Prostate gland (tissue), 2 donors: ENCODE measurements around the gene FCGR3B. TPM values are rescaled to one million over a fixed set of nuclear protein-coding genes. Genes with fewer than 3 reads are reported as not detected.
"Not testable (repeated sequence)": the region's sequence is repeated elsewhere in the genome, so short reads cannot be mapped to it uniquely, and the experiment has no call there.

ENCODE experiments used
- DNase-seq: peaks from one replicate; pipeline ENCODE4 v3.0.0-alpha.2; 2019; ENCODE audit warnings: low spot score
- H3K27ac ChIP-seq, 2 donors: fragments of 200-600 bp; sonication (generic); 2 replicates each; pipeline ENCODE4 v1.5.1; 2017 to 2019
- H3K27me3 ChIP-seq: fragments of 200-600 bp; sonication (generic); replicated peaks from 2 replicates; pipeline ENCODE4 v1.5.1; 2019; ENCODE audit not compliant: insufficient read depth
- H3K36me3 ChIP-seq, 2 donors: fragments of 200-600 bp; sonication (generic); 1 replicate in 1 of 2; 2 replicates in 1 of 2; pipeline versions ENCODE4 v1.5.1 to v1.8.1; 2017 to 2019
- H3K4me1 ChIP-seq: fragments of 200-600 bp; sonication (generic); replicated peaks from 2 replicates; pipeline ENCODE4 v1.5.1; 2019
- H3K4me3 ChIP-seq, 2 donors: fragments of 200-600 bp; sonication (generic); 2 replicates each; pipeline ENCODE4 v1.5.1; 2017 to 2019
- H3K9me3 ChIP-seq: fragments of 200-600 bp; sonication (generic); 2 replicates; pipeline ENCODE4 v1.5.1; 2017
- POLR2AphosphoS5 ChIP-seq: sonication (generic); formaldehyde crosslinking; IDR thresholded peaks from one replicate; pipeline ENCODE4 v1.6.1; 2017; ENCODE audit warnings: antibody characterized with exemption
- WGBS: methylation state at CpG from one replicate; pipeline ENCODE4 v1.1.5; 2018; 5-methylcytosine and 5-hydroxymethylcytosine counted together
- intact Hi-C: fragments of 100-400 bp; cut with DNase I; formaldehyde crosslinking; loops from one replicate; pipeline ENCODE4 v1.14.2; 2022
- total RNA-seq, 2 donors: library from RNA; depleted of rRNA; stranded (reverse); fragments of >200 nt; gene quantifications; one replicate each; pipeline ENCODE4 v1.1.0, GENCODE V29; 2016

Gene FCGR3B
- total RNA-seq, 2 donors from 2014 or later, result 2.1 TPM; not detected in 1

DNA sequence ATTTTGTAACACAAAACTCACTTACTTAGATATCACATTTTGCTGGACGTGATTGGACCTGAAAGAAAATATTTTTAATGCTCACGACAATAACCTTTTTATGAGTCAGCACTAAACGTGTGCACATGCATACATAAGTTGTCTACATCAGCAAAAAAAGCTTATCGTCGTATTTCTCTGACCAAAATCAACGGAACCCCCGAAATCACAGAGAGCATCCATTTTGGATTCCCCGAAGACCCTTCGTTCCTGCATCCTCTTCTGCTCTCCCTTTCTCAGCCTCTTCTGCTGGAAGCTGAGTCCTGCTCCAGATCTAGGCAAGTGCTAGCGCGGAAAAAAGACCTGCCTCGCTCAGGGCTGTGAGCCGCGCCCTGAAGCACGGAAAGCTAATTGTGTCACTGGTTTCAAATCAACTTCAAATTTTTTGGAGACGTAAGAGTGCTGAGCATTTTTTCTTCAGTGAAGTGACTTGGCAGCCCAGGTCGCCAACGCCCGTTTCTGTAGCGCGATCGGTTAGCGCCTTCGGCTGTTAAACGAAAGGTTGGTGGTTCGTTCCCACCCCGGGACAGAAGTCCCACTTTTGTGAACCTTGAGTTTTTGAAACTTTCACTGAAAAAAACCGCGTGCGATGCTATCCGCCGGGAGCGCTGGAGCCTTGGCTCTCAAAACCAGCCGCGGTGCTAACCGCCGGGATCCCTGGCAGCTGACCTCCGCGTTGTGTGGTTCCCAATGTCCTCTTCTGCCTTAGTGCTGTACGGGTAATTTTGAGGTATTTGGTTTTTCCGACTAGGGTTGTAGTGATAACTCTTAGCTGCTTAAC, 9.6 kb downstream of the FCGR3B start:
- intact Hi-C loops, H3K27ac ChIP-seq, H3K27me3 ChIP-seq, H3K9me3 ChIP-seq, H3K4me1 ChIP-seq, H3K4me3 ChIP-seq, DNase-seq, H3K36me3 ChIP-seq: not testable (repeated sequence)
- 6% methylated on average over 41 of the region's 41 CpGs for WGBS

DNA sequence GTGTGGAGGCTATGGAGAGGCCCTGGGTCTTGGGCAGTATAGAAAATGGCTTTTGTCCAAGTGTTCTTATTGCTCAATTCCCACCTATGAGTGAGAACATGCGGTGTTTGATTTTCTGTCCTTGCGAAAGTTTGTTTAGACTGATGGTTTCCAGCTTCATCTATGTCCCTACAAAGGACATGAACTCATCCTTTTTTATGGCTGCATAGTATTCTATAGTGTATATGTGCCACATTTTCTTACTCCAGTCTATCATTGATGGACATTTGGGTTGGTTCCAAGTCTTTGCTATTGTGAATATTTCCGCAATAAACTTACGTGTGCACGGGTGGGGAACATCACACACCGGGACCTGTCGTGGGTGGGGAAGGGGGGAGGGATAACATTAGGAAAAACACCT, 10.6 kb downstream of the FCGR3B start:
- H3K27ac ChIP-seq, H3K4me3 ChIP-seq, H3K9me3 ChIP-seq, DNase-seq, intact Hi-C loops, H3K36me3 ChIP-seq, H3K4me1 ChIP-seq, H3K27me3 ChIP-seq: not testable (repeated sequence)
- 80% methylated on average over 7 of the region's 7 CpGs for WGBS

DNA sequence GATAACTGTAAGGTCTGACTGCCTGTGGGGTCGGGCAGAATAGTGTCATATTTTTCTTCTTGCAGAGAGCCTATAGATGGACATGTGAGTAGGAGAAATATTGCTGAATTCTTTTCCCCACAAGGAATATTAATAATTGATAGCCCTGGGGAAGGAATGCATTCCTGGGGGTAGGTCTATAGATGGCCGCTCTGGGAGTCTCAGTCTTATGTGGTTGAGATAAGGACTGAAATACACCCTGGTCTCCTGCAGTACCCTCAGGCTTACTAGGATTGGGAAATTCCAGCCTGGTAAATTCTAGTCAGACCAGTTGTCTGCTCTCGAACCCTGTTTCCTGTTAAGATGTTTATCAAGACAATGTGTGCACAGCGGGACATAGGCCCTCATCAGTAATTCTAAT, 12.5 kb downstream of the FCGR3B start:
- H3K4me3 ChIP-seq, H3K4me1 ChIP-seq, H3K27me3 ChIP-seq, H3K27ac ChIP-seq, H3K36me3 ChIP-seq, intact Hi-C loops, H3K9me3 ChIP-seq, DNase-seq: not testable (repeated sequence)
- 70% methylated on average over 4 of the region's 4 CpGs for WGBS

DNA sequence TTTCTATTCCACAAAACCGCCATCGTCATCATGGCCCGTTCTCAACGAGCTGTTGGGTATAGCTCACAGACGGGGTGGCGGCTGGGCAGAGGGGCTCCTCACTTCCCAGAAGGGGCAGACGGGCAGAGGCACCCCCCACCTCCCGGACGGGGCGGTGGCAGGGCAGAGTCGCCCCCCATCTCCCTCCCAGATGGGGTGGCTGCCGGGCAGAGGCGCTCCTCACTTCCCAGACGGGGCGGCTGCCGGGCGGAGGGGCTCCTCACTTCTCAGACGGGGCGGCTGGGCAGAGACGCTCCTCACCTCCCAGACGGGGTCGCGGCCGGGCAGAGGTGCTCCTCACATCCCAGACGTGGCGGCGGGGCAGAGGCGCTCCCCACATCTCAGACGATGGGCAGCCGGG, 14.6 kb downstream of the FCGR3B start:
- H3K27ac ChIP-seq, intact Hi-C loops, H3K4me3 ChIP-seq, H3K9me3 ChIP-seq, H3K27me3 ChIP-seq, DNase-seq, H3K4me1 ChIP-seq, H3K36me3 ChIP-seq: not testable (repeated sequence)
- WGBS, result 92% methylated on average over 23 of the region's 30 CpGs

DNA sequence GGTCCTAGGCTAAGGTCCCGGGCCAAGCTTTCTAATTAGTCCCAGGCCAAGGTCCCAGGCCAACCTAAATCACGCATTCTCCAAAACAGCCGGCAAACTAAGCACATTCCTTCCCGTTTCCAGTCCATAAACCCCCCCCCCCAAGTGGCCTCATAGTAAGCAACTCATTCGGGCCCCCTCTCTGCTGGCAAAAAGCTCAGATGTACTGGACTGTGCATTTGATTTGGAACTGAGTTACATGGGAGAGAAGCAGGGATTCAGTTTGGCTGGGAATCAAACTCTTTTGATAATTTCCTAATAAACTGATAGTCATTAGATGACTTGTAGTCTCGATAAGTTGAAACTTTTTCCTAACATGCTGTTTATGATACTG, 17.8 kb downstream of the FCGR3B start:
- intact Hi-C loops, result not testable (repeated sequence)

DNA sequence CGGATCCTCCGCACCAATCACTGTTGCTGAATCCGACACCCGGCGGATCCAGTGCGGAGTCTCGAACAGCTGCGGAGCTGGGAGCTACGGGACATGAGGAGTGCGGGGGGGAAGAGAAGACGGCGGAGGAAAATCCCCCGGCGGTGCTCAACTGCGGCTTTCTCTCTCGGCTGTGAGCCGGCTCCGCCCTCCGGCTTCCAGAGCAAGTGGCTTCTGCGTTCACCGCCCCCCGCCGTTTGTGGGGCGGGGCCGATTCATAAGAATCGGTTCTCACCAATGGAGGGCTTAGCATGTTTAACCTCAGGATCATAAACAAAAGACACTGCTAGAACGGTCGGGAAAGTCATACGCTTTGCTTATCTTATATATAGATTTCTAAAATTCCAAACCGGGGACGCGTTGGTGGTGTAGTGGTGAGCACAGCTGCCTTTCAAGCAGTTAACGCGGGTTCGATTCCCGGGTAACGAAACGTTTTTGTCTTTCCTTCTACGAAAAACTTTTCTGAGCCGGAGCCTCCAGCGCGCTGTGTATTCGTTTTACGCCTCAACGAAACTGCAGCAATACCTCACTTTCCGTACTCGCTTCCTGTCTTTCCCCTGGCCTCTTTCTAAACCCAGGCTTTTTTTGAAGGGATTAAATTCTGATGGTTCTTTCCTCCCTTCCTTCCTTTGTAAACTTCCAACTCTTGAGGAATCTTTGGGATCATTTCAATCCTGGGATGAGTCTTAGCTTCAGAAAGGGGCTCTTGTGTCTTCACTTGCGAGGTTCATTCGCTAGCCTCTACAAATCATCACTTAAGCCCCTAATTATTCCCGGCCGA, 18.4 kb downstream of the FCGR3B start:
- DNase-seq, result peak; percentile 91
- H3K4me1 ChIP-seq, H3K27me3 ChIP-seq, H3K36me3 ChIP-seq, H3K9me3 ChIP-seq, intact Hi-C loops: not testable (repeated sequence)
- 3% methylated on average over 51 of the region's 51 CpGs for WGBS
- H3K27ac ChIP-seq, result peak overlapping the region; percentile 63 to 76
- peak; percentile 83 for TF ChIP-seq POLR2AphosphoS5
- peak overlapping the region; percentile 26 to 37 for H3K4me3 ChIP-seq

More for the DNA sequence above, 17.8 kb downstream of the FCGR3B start:
- H3K9me3 ChIP-seq, H3K36me3 ChIP-seq, DNase-seq, H3K4me1 ChIP-seq, H3K4me3 ChIP-seq, H3K27me3 ChIP-seq: not testable (repeated sequence)
- peak overlapping the region in 1 of 2 donors; percentile 76 for H3K27ac ChIP-seq
- WGBS, result 30% methylated on average over 6 of the region's 6 CpGs

DNA sequence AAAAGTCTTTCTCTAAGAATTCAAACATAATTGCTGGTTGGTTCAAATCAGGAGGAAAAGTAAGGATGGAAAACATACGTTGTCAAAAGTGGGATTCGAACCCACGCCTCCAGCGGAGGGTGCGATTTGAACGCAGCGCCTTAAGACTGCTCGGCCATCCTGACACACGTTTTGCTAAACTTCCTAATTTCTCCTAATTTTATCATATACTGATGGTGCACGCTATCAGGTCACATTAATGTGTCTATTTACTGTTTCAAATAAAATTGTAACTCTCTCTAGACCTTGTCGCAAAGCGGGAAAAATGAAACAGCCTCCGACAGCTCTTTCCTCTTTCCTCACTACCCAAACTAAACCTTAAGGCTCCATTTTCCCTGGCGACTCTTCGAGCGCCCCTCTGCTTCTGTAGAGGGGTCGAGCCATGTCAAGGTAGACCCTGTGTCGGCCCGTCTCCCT, 19.1 kb downstream of the FCGR3B start:
- H3K4me1 ChIP-seq, H3K27me3 ChIP-seq, H3K36me3 ChIP-seq, H3K9me3 ChIP-seq, DNase-seq, intact Hi-C loops: not testable (repeated sequence)
- Histone ChIP-seq H3K4me3 (peak overlapping the region; percentile 26 to 37), H3K27ac (peak overlapping the region; percentile 63 to 76)
- 1% methylated on average over 19 of the region's 19 CpGs for WGBS

DNA sequence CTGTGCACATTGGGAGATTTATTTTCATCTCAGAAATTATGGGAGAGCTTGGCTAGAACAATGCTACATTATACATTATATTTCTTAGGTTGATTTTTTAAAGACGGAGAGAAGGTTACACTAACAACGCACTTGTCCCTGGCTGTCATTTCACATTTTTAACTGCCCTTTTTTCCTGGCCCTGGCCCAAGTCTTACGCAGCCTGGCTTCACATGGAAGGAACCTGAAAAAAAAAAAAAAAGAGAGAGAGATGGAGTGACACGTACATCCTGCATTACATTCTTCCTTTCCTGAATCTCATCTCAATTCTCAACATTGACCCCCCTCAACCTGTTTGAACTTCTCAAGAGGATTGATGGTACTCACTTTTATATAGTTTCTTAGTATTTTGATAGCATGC, 20.8 kb downstream of the FCGR3B start:
- H3K9me3 ChIP-seq, H3K36me3 ChIP-seq, H3K27me3 ChIP-seq, H3K4me3 ChIP-seq, H3K4me1 ChIP-seq, intact Hi-C loops, H3K27ac ChIP-seq: not testable (repeated sequence)
- 9% methylated on average over 4 of the region's 4 CpGs for WGBS
- DNase-seq, result peak; percentile 13

DNA sequence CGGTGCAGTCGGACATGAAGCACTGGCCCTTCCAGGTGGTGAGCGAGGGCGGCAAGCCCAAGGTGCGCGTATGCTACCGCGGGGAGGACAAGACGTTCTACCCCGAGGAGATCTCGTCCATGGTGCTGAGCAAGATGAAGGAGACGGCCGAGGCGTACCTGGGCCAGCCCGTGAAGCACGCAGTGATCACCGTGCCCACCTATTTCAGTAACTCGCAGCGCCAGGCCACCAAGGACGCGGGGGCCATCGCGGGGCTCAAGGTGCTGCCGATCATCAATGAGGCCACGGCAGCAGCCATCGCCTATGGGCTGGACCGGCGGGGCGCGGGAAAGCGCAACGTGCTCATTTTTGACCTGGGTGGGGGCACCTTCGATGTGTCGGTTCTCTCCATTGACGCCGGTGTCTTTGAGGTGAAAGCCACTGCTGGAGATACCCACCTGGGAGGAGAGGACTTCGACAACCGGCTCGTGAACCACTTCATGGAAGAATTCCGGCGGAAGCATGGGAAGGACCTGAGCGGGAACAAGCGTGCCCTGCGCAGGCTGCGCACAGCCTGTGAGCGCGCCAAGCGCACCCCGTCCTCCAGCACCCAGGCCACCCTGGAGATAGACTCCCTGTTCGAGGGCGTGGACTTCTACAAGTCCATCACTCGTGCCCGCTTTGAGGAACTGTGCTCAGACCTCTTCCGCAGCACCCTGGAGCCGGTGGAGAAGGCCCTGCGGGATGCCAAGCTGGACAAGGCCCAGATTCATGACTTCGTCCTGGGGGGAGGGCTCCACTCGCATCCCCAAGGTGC, 24.2 kb downstream of the FCGR3B start:
- H3K4me1 ChIP-seq, H3K27me3 ChIP-seq, H3K4me3 ChIP-seq, H3K36me3 ChIP-seq, H3K9me3 ChIP-seq, intact Hi-C loops, H3K27ac ChIP-seq, DNase-seq: not testable (repeated sequence)
- WGBS, result 88% methylated on average over 42 of the region's 58 CpGs

DNA sequence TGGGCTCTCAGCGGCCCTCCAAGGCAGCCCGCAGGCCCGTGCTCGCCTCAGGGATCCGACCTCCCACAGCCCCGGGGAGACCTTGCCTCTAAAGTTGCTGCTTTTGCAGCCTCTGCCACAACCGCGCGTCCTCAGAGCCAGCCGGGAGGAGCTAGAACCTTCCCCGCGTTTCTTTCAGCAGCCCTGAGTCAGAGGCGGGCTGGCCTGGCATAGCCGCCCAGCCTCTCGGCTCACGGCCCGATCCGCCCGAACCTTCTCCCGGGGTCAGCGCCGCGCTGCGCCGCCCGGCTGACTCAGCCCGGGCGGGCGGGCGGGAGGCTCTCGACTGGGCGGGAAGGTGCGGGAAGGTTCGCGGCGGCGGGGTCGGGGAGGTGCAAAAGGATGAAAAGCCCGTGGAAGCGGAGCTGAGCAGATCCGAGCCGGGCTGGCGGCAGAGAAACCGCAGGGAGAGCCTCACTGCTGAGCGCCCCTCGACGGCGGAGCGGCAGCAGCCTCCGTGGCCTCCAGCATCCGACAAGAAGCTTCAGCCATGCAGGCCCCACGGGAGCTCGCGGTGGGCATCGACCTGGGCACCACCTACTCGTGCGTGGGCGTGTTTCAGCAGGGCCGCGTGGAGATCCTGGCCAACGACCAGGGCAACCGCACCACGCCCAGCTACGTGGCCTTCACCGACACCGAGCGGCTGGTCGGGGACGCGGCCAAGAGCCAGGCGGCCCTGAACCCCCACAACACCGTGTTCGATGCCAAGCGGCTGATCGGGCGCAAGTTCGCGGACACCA, 25.0 kb downstream of the FCGR3B start:
- H3K27me3 ChIP-seq, H3K27ac ChIP-seq, intact Hi-C loops, H3K4me1 ChIP-seq, H3K9me3 ChIP-seq, H3K36me3 ChIP-seq, H3K4me3 ChIP-seq, DNase-seq: not testable (repeated sequence)
- 47% methylated on average over 19 of the region's 78 CpGs for WGBS

DNA sequence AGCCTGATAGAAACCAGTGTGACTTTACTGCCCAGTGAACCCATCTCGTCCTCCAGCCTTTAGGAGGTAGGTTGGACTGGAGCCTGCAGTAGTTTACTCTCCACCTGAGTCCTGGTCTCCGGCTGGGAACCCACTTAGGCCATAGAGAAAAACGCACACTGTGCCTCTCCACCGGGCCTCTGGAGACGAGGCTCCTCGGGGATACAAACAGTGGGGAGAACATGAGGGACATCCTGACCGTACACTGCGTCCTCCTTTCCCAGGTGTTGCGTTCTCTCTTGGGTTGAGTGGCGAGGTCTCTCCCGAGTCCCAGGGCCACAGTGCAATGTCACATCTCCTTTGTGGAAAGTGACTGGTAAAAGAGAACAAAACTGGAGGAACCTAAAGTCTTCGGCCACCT, 26.0 kb downstream of the FCGR3B start:
- intact Hi-C loops, DNase-seq, H3K36me3 ChIP-seq, H3K4me3 ChIP-seq, H3K27ac ChIP-seq, H3K9me3 ChIP-seq, H3K4me1 ChIP-seq, H3K27me3 ChIP-seq: not testable (repeated sequence)
- WGBS, result 100% methylated on average over 12 of the region's 12 CpGs
